GM21619 (cell line): Measurements from ENCODE around the gene BRMS1.
"Not testable (repeated sequence)": the region's sequence is repeated elsewhere in the genome, so short reads cannot be mapped to it uniquely, and the experiment has no call there.

Source experiments
- ATAC-seq: cut with Tn5 transposase; IDR thresholded peaks from one replicate; pipeline ENCODE4 v1.9.1; 2021; ENCODE audit not compliant: unreplicated experiment

Gene BRMS1

GRCh38 chr11:66326261-66327111 is 18.4 kb downstream of the BRMS1 start:
- no peak for ATAC-seq

GRCh38 chr11:66325263-66325671 is 19.6 kb downstream of the BRMS1 start:
- ATAC-seq = no peak

GRCh38 chr11:66324664-66325063 is 20.2 kb downstream of the BRMS1 start:
- ATAC-seq = no peak

GRCh38 chr11:66323684-66324083 is 21.2 kb downstream of the BRMS1 start:
- no peak for ATAC-seq

GRCh38 chr11:66322732-66323427 is 22.0 kb downstream of the BRMS1 start:
- ATAC-seq = no peak

GRCh38 chr11:66321606-66322005 is 23.3 kb downstream of the BRMS1 start:
- no peak for ATAC-seq

- not testable (repeated sequence) for ATAC-seq
Measured at GRCh38 chr11:66320748-66321147, 24.2 kb downstream of the BRMS1 start.

- ATAC-seq = not testable (repeated sequence)
Measured at GRCh38 chr11:66320289-66320688, 24.6 kb downstream of the BRMS1 start.

GRCh38 chr11:66318600-66318970 is 26.3 kb downstream of the BRMS1 start:
- no peak for ATAC-seq

- ATAC-seq = no peak
Measured at GRCh38 chr11:66317723-66318599, 26.9 kb downstream of the BRMS1 start.

- ATAC-seq = no peak
Measured at GRCh38 chr11:66317322-66317722, 27.6 kb downstream of the BRMS1 start.

- ATAC-seq = no peak
Measured at GRCh38 chr11:66316849-66317251, 28.1 kb downstream of the BRMS1 start, which contains the start of gene CD248. TSS of gene CD248 (minus strand) at chr11:66317044. CDS start at chr11:66317027, 17 bp downstream.

GRCh38 chr11:66315921-66316811 is 28.7 kb downstream of the BRMS1 start:
- no peak for ATAC-seq

GRCh38 chr11:66315498-66315885 is 29.4 kb downstream of the BRMS1 start:
- ATAC-seq = no peak

GRCh38 chr11:66314561-66315497 is 30.1 kb downstream of the BRMS1 start:
- no peak for ATAC-seq

GRCh38 chr11:66314186-66314501 is 30.8 kb downstream of the BRMS1 start:
- ATAC-seq = no peak

GRCh38 chr11:66313321-66314185 is 31.4 kb downstream of the BRMS1 start:
- ATAC-seq = no peak

- ATAC-seq = peak; percentile 63
Measured at GRCh38 chr11:66312549-66313320, 32.2 kb downstream of the BRMS1 start.
